ENCODE data around the gene GPR39. TPM values are rescaled to one million over a fixed set of nuclear protein-coding genes. Genes with fewer than 3 reads are reported as not detected.

Gene GPR39
- 3.3 TPM in 2 replicates for polyA plus RNA-seq (2013)

GRCh38 chr2:132416723-132417395, at the start of gene GPR39:
Gene GPR39, plus strand, starts transcription at chr2:132416805.
- H3K18ac ChIP-seq (ENCODE audit: low read length), result peak within 1 kb of the TSS; percentile 59
- H2BK120ac ChIP-seq (ENCODE audit: insufficient read depth, low read length, poor library complexity), result peak within 1 kb of the TSS; percentile 39
- peak within 1 kb of the TSS; percentile 70 for H3K4me3 ChIP-seq (ENCODE audit: low read depth, low read length)
- peak within 1 kb of the TSS; percentile 77 for H3K27ac ChIP-seq (ENCODE audit: low read depth, low read length)
- peak within 1 kb of the TSS; percentile 20 for H2AK5ac ChIP-seq (ENCODE audit: low read length)
- peak within 1 kb of the TSS; percentile 69 for H4K91ac ChIP-seq (ENCODE audit: low read depth, low read length)
- peak within 1 kb of the TSS; percentile 81 for H4K8ac ChIP-seq (ENCODE audit: low read depth, low read length)
- H3K27me3 ChIP-seq (ENCODE audit: insufficient read depth, low read length), result no peaks in the 10 kb centered on the region
- DNase-seq, result peak; percentile 57 to 65
- H2BK5ac ChIP-seq (ENCODE audit: low read depth, low read length, poor library complexity), result peak within 1 kb of the TSS; percentile 74
- peak within 1 kb of the TSS; percentile 68 for H2BK12ac ChIP-seq (ENCODE audit: low read length)
- peak within 1 kb of the TSS; percentile 55 for H3K9ac ChIP-seq (ENCODE audit: low read length)
- no CpG with 5 or more reads among the region's 23 CpGs for WGBS (ENCODE audit: extremely low coverage, insufficient coverage, insufficient read length)
- no peak within 1 kb of the TSS for H3K4ac ChIP-seq (ENCODE audit: low read depth, low read length)
- H3K9me3 ChIP-seq (ENCODE audit: insufficient read depth, low read depth, low read length), result peaks cover 2% of the 10 kb centered on the region
- H3K4me1 ChIP-seq (ENCODE audit: control insufficient read depth in 1 of 2, insufficient read depth in 2 of 2, low read length in 2 of 2), result peaks cover 13% of the 10 kb centered on the region in 2 experiments
- peak within 1 kb of the TSS; percentile 61 for H3K14ac ChIP-seq (ENCODE audit: low read length)
- H2AFZ ChIP-seq (ENCODE audit: insufficient read depth, low read length, poor library complexity), result peak within 1 kb of the TSS; percentile 15
- H3K23ac ChIP-seq (ENCODE audit: low read length), result no peak within 1 kb of the TSS
- no peak within 1 kb of the TSS for H4K12ac ChIP-seq (ENCODE audit: low read depth, low read length)
- no peaks in the 10 kb centered on the region for H3K79me2 ChIP-seq (ENCODE audit: control insufficient read depth, insufficient read depth, low read length, poor library complexity)
- peaks cover 0 to 2% of the 10 kb centered on the region in 2 experiments for H3K36me3 ChIP-seq (ENCODE audit: control insufficient read depth in 1 of 2, insufficient read depth in 2 of 2, low read length in 2 of 2)
- H3K4me2 ChIP-seq (ENCODE audit: low read length), result peak within 1 kb of the TSS; percentile 91
- H3K79me1 ChIP-seq (ENCODE audit: low read length), result peaks cover 11% of the 10 kb centered on the region

- H3K9me3 ChIP-seq (ENCODE audit: insufficient read depth, low read depth, low read length), result no peaks in the 10 kb centered on the region
- no peaks in the 10 kb centered on the region for H3K4me1 ChIP-seq (ENCODE audit: control insufficient read depth in 1 of 2, insufficient read depth in 2 of 2, low read length in 2 of 2)
- no peak overlapping the region for H4K12ac ChIP-seq (ENCODE audit: low read depth, low read length)
- no peaks in the 10 kb centered on the region for H3K79me2 ChIP-seq (ENCODE audit: control insufficient read depth, insufficient read depth, low read length, poor library complexity)
- no peak overlapping the region for H3K4ac ChIP-seq (ENCODE audit: low read depth, low read length)
- no peak overlapping the region for H3K27ac ChIP-seq (ENCODE audit: low read depth, low read length)
- H2BK5ac ChIP-seq (ENCODE audit: low read depth, low read length, poor library complexity), result no peak overlapping the region
- no peak overlapping the region for H3K4me2 ChIP-seq (ENCODE audit: low read length)
- no peak overlapping the region for H2AFZ ChIP-seq (ENCODE audit: insufficient read depth, low read length, poor library complexity)
- H3K36me3 ChIP-seq (ENCODE audit: control insufficient read depth in 1 of 2, insufficient read depth in 2 of 2, low read length in 2 of 2), result no peaks in the 10 kb centered on the region
- no CpG with 5 or more reads among the region's 2 CpGs for WGBS (ENCODE audit: extremely low coverage, insufficient coverage, insufficient read length)
- no peaks in the 10 kb centered on the region for H3K79me1 ChIP-seq (ENCODE audit: low read length)
- DNase-seq, result no peak
- no peak overlapping the region for H3K18ac ChIP-seq (ENCODE audit: low read length)
- H3K9ac ChIP-seq (ENCODE audit: low read length), result no peak overlapping the region
- no peak overlapping the region for H3K14ac ChIP-seq (ENCODE audit: low read length)
- H3K4me3 ChIP-seq (ENCODE audit: low read depth, low read length), result no peak overlapping the region
- no peak overlapping the region for H2AK5ac ChIP-seq (ENCODE audit: low read length)
- H4K91ac ChIP-seq (ENCODE audit: low read depth, low read length), result no peak overlapping the region
- H2BK120ac ChIP-seq (ENCODE audit: insufficient read depth, low read length, poor library complexity), result no peak overlapping the region
- no peak overlapping the region for H4K8ac ChIP-seq (ENCODE audit: low read depth, low read length)
- H3K27me3 ChIP-seq (ENCODE audit: insufficient read depth, low read length), result no peaks in the 10 kb centered on the region
- no peak overlapping the region for H2BK12ac ChIP-seq (ENCODE audit: low read length)
- H3K23ac ChIP-seq (ENCODE audit: low read length), result no peak overlapping the region
Measured at GRCh38 chr2:132368191-132368590, 48.4 kb upstream of the GPR39 start.

- Histone ChIP-seq H3K4me3 (ENCODE audit: low read depth, low read length) (no peak overlapping the region), H4K8ac (ENCODE audit: low read depth, low read length) (no peak overlapping the region), H3K27me3 (ENCODE audit: insufficient read depth, low read length) (no peaks in the 10 kb centered on the region), H2BK5ac (ENCODE audit: low read depth, low read length, poor library complexity) (no peak overlapping the region), H3K9ac (ENCODE audit: low read length) (no peak overlapping the region), H3K4me2 (ENCODE audit: low read length) (no peak overlapping the region), H3K4me1 (ENCODE audit: control insufficient read depth in 1 of 2, insufficient read depth in 2 of 2, low read length in 2 of 2) (no peaks in the 10 kb centered on the region), H3K4ac (ENCODE audit: low read depth, low read length) (no peak overlapping the region), H2BK120ac (ENCODE audit: insufficient read depth, low read length, poor library complexity) (no peak overlapping the region), H2AK5ac (ENCODE audit: low read length) (no peak overlapping the region), H3K36me3 (ENCODE audit: control insufficient read depth in 1 of 2, insufficient read depth in 2 of 2, low read length in 2 of 2) (no peaks in the 10 kb centered on the region), H3K18ac (ENCODE audit: low read length) (no peak overlapping the region), H3K14ac (ENCODE audit: low read length) (no peak overlapping the region), H3K79me1 (ENCODE audit: low read length) (no peaks in the 10 kb centered on the region), H2BK12ac (ENCODE audit: low read length) (no peak overlapping the region), H3K23ac (ENCODE audit: low read length) (no peak overlapping the region), H2AFZ (ENCODE audit: insufficient read depth, low read length, poor library complexity) (no peak overlapping the region), H3K27ac (ENCODE audit: low read depth, low read length) (no peak overlapping the region), H4K12ac (ENCODE audit: low read depth, low read length) (no peak overlapping the region), H4K91ac (ENCODE audit: low read depth, low read length) (no peak overlapping the region), H3K9me3 (ENCODE audit: insufficient read depth, low read depth, low read length) (peaks cover 4% of the 10 kb centered on the region), H3K79me2 (ENCODE audit: control insufficient read depth, insufficient read depth, low read length, poor library complexity) (no peaks in the 10 kb centered on the region)
- WGBS (ENCODE audit: extremely low coverage, insufficient coverage, insufficient read length), result no CpG with 5 or more reads among the region's 3 CpGs
- DNase-seq, result no peak
Measured at GRCh38 chr2:132372276-132372675, 44.3 kb upstream of the GPR39 start.

GRCh38 chr2:132373391-132374135, 43.0 kb upstream of the GPR39 start:
- no peaks in the 10 kb centered on the region for H3K27me3 ChIP-seq (ENCODE audit: insufficient read depth, low read length)
- H3K23ac ChIP-seq (ENCODE audit: low read length), result no peak overlapping the region
- H3K79me2 ChIP-seq (ENCODE audit: control insufficient read depth, insufficient read depth, low read length, poor library complexity), result no peaks in the 10 kb centered on the region
- no peak for DNase-seq
- no peaks in the 10 kb centered on the region for H3K79me1 ChIP-seq (ENCODE audit: low read length)
- H2AFZ ChIP-seq (ENCODE audit: insufficient read depth, low read length, poor library complexity), result no peak overlapping the region
- no peak overlapping the region for H2BK12ac ChIP-seq (ENCODE audit: low read length)
- no peaks in the 10 kb centered on the region for H3K36me3 ChIP-seq (ENCODE audit: control insufficient read depth in 1 of 2, insufficient read depth in 2 of 2, low read length in 2 of 2)
- no peak overlapping the region for H3K4ac ChIP-seq (ENCODE audit: low read depth, low read length)
- no peak overlapping the region for H2AK5ac ChIP-seq (ENCODE audit: low read length)
- H3K9ac ChIP-seq (ENCODE audit: low read length), result no peak overlapping the region
- H2BK5ac ChIP-seq (ENCODE audit: low read depth, low read length, poor library complexity), result no peak overlapping the region
- H3K4me3 ChIP-seq (ENCODE audit: low read depth, low read length), result no peak overlapping the region
- no peak overlapping the region for H3K27ac ChIP-seq (ENCODE audit: low read depth, low read length)
- peaks cover 4% of the 10 kb centered on the region for H3K9me3 ChIP-seq (ENCODE audit: insufficient read depth, low read depth, low read length)
- no peak overlapping the region for H3K18ac ChIP-seq (ENCODE audit: low read length)
- H3K4me2 ChIP-seq (ENCODE audit: low read length), result no peak overlapping the region
- H2BK120ac ChIP-seq (ENCODE audit: insufficient read depth, low read length, poor library complexity), result no peak overlapping the region
- no peak overlapping the region for H3K14ac ChIP-seq (ENCODE audit: low read length)
- H3K4me1 ChIP-seq (ENCODE audit: control insufficient read depth in 1 of 2, insufficient read depth in 2 of 2, low read length in 2 of 2), result no peaks in the 10 kb centered on the region
- H4K8ac ChIP-seq (ENCODE audit: low read depth, low read length), result no peak overlapping the region
- H4K12ac ChIP-seq (ENCODE audit: low read depth, low read length), result no peak overlapping the region
- H4K91ac ChIP-seq (ENCODE audit: low read depth, low read length), result no peak overlapping the region
- WGBS (ENCODE audit: extremely low coverage, insufficient coverage, insufficient read length), result no CpG with 5 or more reads among the region's 5 CpGs

Measured in trophoblast cell (in vitro differentiated cells and primary cell).